Testis (tissue), 2 donors: ENCODE data around the gene MYADM.

Source experiments
- CTCF ChIP-seq, 3 experiments: fragments of 450-650 bp in 2 of 3; fragments of 200-600 bp in 1 of 3; sonication (generic) in 1 of 3; IDR thresholded peaks; one replicate each; pipeline ENCODE4 v1.5.1; 2016 to 2019; ENCODE audit warnings: antibody characterized with exemption in 3 of 3, mild to moderate bottlenecking in 2 of 3, moderate library complexity in 1 of 3
- POLR2A ChIP-seq: fragments of 450-650 bp; IDR thresholded peaks from one replicate; pipeline ENCODE4 v1.6.1; 2017; ENCODE audit warnings: antibody characterized with exemption, mild to moderate bottlenecking, moderate library complexity

- no peak for TF ChIP-seq CTCF (IDR thresholded peaks at IDR 0.05)
- no peak for TF ChIP-seq POLR2A
Observed at GRCh38 chr19:53873773-53874605, 6.3 kb downstream of the MYADM start.
